G401 (cell line): Measurements from ENCODE around the gene DDOST. TPM values are rescaled to one million over a fixed set of nuclear protein-coding genes. Genes with fewer than 3 reads are reported as not detected.

Experiments
- DNase-seq: peaks from one replicate; pipeline ENCODE4 v3.0.0-alpha.2; 2015; ENCODE audit warnings: low spot score
- in situ Hi-C: cut with HindIII; loops from 2 replicates; pipeline ENCODE4 v1.10.0; 2016; ENCODE audit warnings: low sequenced_read_pairs, mixed read lengths
- total RNA-seq: library from RNA; depleted of rRNA; stranded (reverse); fragments of >200 nt; shearing (Covaris generic); gene quantifications from 2 replicates; pipeline ENCODE4 v1.2.3, GENCODE V29; 2014; rRNA removed

The DDOST gene
- total RNA-seq, 1 experiment from 2014 or later = 401 TPM

- DNase-seq = no peak
- in situ Hi-C loops = no loop called here
Observed at GRCh38 chr1:20604678-20605077, 56.5 kb downstream of the DDOST start.

GRCh38 chr1:20603504-20604464 lies 57.4 kb downstream of the DDOST start:
- no peak for DNase-seq
- in situ Hi-C loops = no loop called here

DNA sequence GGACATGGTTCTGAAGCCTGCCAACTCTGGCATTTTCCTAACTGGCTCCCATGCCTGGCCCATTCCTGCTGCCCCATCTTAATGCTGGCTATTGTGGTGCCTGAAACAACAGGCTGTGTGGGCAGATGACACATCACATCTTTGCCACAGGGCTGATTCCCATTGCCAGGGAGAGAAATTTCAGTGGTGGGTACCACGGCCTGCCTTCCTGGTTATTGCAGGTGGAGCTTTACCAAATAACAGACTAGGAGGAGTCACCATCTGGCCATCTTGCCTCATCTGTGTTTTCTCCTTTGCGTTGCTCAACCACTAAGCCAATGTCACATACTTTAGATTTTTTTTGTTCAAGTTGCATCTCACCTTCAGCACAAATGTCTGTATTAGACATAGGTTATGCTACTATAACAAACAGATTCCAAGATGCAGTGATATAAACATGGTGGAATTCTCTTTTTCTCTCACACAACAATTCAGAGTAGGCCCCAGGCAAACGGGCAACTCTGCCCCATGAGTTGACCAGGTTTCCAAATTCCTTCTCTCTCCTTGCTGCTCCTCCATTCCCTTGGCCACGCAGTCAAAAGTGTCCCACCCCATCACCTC lies 58.2 kb downstream of the DDOST start:
- no peak for DNase-seq
- in situ Hi-C loops = no loop called here

Other genes starting within 250 kb of the DDOST start
- not detected in 2 replicates for gene CAMK2N1, start 175.2 kb downstream of the DDOST start, total RNA-seq
- gene MUL1, start 153.2 kb downstream of the DDOST start, total RNA-seq = 13.3 and 22.3 TPM in 2 replicates
- gene FAM43B, start 108.8 kb downstream of the DDOST start, total RNA-seq = 0.31 and 1.4 TPM in 2 replicates
- gene CDA, start 72.3 kb downstream of the DDOST start, total RNA-seq = not detected in 2 replicates
- gene PINK1, start 27.9 kb downstream of the DDOST start, total RNA-seq = 53.3 and 57.1 TPM in 2 replicates
- gene KIF17, start 56.6 kb upstream of the DDOST start, total RNA-seq = 0.43 and 1.4 TPM in 2 replicates
- gene SH2D5, start 71.3 kb upstream of the DDOST start, total RNA-seq = 37.6 and 44.9 TPM in 2 replicates
- gene HP1BP3, start 125.9 kb upstream of the DDOST start, total RNA-seq = 194 and 276 TPM in 2 replicates